Trophoblast cell (in vitro differentiated cells and primary cell): ENCODE measurements around the gene NEBL.
"Not testable (repeated sequence)": the region's sequence is repeated elsewhere in the genome, so short reads cannot be mapped to it uniquely, and the experiment has no call there.

ENCODE experiments used
- DNase-seq, 2 donors: peaks; one replicate each; pipeline ENCODE4 v3.0.0-alpha.2; 2016
- H2AFZ ChIP-seq: 2 replicates; pipeline ENCODE4 v1.6.1; 2013; ENCODE audit warnings: low read length, moderate library complexity, mild to moderate bottlenecking; ENCODE audit not compliant: insufficient read depth, poor library complexity
- H2AK5ac ChIP-seq: 2 replicates; pipeline ENCODE4 v1.6.1; 2013; ENCODE audit warnings: mild to moderate bottlenecking, low read length
- H2BK120ac ChIP-seq: 2 replicates; pipeline ENCODE4 v1.6.1; 2013; ENCODE audit warnings: low read length, mild to moderate bottlenecking, moderate library complexity; ENCODE audit not compliant: insufficient read depth, poor library complexity
- H2BK12ac ChIP-seq: 2 replicates; pipeline ENCODE4 v1.6.1; 2013; ENCODE audit warnings: mild to moderate bottlenecking, low read length, moderate library complexity
- H2BK5ac ChIP-seq: 2 replicates; pipeline ENCODE4 v1.6.1; 2013; ENCODE audit warnings: low read length, low read depth, moderate library complexity, mild to moderate bottlenecking; ENCODE audit not compliant: poor library complexity
- H3K14ac ChIP-seq: 2 replicates; pipeline ENCODE4 v1.6.1; 2013; ENCODE audit warnings: mild to moderate bottlenecking, low read length
- H3K18ac ChIP-seq: 2 replicates; pipeline ENCODE4 v1.6.1; 2013; ENCODE audit warnings: mild to moderate bottlenecking, low read length
- H3K23ac ChIP-seq: 2 replicates; pipeline ENCODE4 v1.6.1; 2013; ENCODE audit warnings: low read length
- H3K27ac ChIP-seq: 2 replicates; pipeline ENCODE4 v1.5.1; 2013; ENCODE audit warnings: low read depth, mild to moderate bottlenecking, inconsistent platforms, low read length, moderate library complexity
- H3K27me3 ChIP-seq: 2 replicates; pipeline ENCODE4 v1.6.1; 2013; ENCODE audit warnings: inconsistent platforms, mild to moderate bottlenecking, low read length, moderate library complexity; ENCODE audit not compliant: insufficient read depth
- H3K36me3 ChIP-seq, 2 experiments: 1 replicate in 1 of 2; 2 replicates in 1 of 2; pipeline ENCODE4 v1.6.1; 2013; ENCODE audit warnings: low read length in 2 of 2, mild to moderate bottlenecking in 2 of 2, moderate library complexity in 1 of 2; ENCODE audit not compliant: insufficient read depth in 2 of 2, control insufficient read depth in 1 of 2
- H3K4ac ChIP-seq: 2 replicates; pipeline ENCODE4 v1.6.1; 2013; ENCODE audit warnings: low read depth, mild to moderate bottlenecking, low read length, moderate library complexity
- H3K4me1 ChIP-seq, 2 experiments: 1 replicate in 1 of 2; 2 replicates in 1 of 2; pipeline ENCODE4 v1.6.1; 2013; ENCODE audit warnings: low read length in 2 of 2, mild to moderate bottlenecking in 2 of 2, moderate library complexity in 1 of 2; ENCODE audit not compliant: insufficient read depth in 2 of 2, control insufficient read depth in 1 of 2
- H3K4me2 ChIP-seq: 2 replicates; pipeline ENCODE4 v1.6.1; 2013; ENCODE audit warnings: inconsistent platforms, mild to moderate bottlenecking, low read length, moderate library complexity
- H3K4me3 ChIP-seq: 2 replicates; pipeline ENCODE4 v1.5.1; 2013; ENCODE audit warnings: mild to moderate bottlenecking, low read depth, low read length, inconsistent platforms
- H3K79me1 ChIP-seq: one replicate; pipeline ENCODE4 v1.6.1; 2013; ENCODE audit warnings: low read length
- H3K79me2 ChIP-seq: 2 replicates; pipeline ENCODE4 v1.6.1; 2013; ENCODE audit warnings: low read length, mild to moderate bottlenecking; ENCODE audit not compliant: control insufficient read depth, insufficient read depth, poor library complexity
- H3K9ac ChIP-seq: 2 replicates; pipeline ENCODE4 v1.6.1; 2013; ENCODE audit warnings: mild to moderate bottlenecking, low read length
- H3K9me3 ChIP-seq: 2 replicates; pipeline ENCODE4 v1.6.1; 2013; ENCODE audit warnings: low read depth, mild to moderate bottlenecking, control low read depth, inconsistent platforms, low read length; ENCODE audit not compliant: insufficient read depth
- H4K12ac ChIP-seq: 2 replicates; pipeline ENCODE4 v1.6.1; 2013; ENCODE audit warnings: low read depth, mild to moderate bottlenecking, low read length, moderate library complexity
- H4K8ac ChIP-seq: 2 replicates; pipeline ENCODE4 v1.6.1; 2013; ENCODE audit warnings: low read depth, mild to moderate bottlenecking, low read length, moderate library complexity
- H4K91ac ChIP-seq: one replicate; pipeline ENCODE4 v1.6.1; 2013; ENCODE audit warnings: low read depth, mild to moderate bottlenecking, low read length, moderate library complexity
- WGBS: extraction: QIAGEN DNeasy Blood & Tissue Kit; methylation state at CpG from one replicate; pipeline ENCODE4 v1.1.7; 2013; ENCODE audit warnings: missing lambda C conversion rate; ENCODE audit not compliant: insufficient read length, insufficient coverage; ENCODE audit errors: extremely low coverage; 5-methylcytosine and 5-hydroxymethylcytosine counted together

Gene NEBL

DNA sequence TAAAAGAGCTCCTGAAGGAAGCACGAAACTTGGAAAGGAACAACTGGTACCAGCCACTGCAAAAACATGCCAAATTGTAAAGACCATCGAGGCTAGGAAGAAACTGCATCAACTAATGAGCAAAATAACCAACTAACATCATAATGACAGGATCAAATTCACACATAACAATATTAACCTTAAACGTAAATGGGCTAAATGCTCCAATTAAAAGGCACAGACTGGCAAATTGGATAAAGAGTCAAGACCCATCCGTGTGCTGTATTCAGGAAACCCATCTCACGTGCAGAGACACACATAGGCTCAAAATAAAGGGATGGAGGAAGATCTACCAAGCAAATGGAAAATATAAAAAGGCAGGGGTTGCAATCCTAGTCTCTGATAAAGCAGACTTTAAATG is 42.3 kb upstream of the NEBL start:
- H2AFZ ChIP-seq, H3K9me3 ChIP-seq, H3K23ac ChIP-seq, H3K4me1 ChIP-seq, H2BK120ac ChIP-seq, H3K4me3 ChIP-seq, H3K79me2 ChIP-seq, H3K9ac ChIP-seq, H2BK5ac ChIP-seq, DNase-seq, H3K27me3 ChIP-seq, H4K8ac ChIP-seq, H2AK5ac ChIP-seq, H3K36me3 ChIP-seq, H3K27ac ChIP-seq, H3K4me2 ChIP-seq, H3K4ac ChIP-seq, H3K79me1 ChIP-seq, H4K91ac ChIP-seq, H2BK12ac ChIP-seq, H3K18ac ChIP-seq, H4K12ac ChIP-seq, H3K14ac ChIP-seq: not testable (repeated sequence)
- WGBS = no CpG with 5 or more reads among the region's 5 CpGs

DNA sequence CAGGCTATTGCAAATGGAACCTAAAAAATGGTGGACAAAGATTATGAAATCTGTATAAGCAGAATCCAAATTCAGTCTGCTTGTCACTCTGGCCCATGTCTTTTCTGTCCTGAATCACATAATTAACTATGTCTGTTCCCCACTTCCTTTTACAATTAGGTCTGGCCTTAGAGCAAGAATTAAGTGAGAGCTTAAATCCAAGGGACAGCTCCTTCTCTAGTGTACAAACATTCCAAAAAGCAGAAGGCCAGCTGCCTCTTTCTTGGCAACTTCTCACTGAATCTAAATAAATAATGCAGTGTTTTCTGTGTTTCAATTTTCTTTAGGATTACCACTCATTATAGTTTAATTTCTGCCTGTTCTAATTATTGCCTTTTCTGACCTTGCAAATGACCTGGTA is 39.3 kb upstream of the NEBL start:
- Histone ChIP-seq H2BK12ac (no peak overlapping the region), H2BK120ac (no peak overlapping the region), H3K9me3 (no peaks in the 10 kb centered on the region), H3K79me2 (no peaks in the 10 kb centered on the region), H4K12ac (no peak overlapping the region), H3K14ac (no peak overlapping the region), H3K23ac (no peak overlapping the region), H2AFZ (no peak overlapping the region), H3K4me1 (no peaks in the 10 kb centered on the region), H4K8ac (no peak overlapping the region), H3K4me3 (no peak overlapping the region), H3K79me1 (no peaks in the 10 kb centered on the region), H3K27me3 (no peaks in the 10 kb centered on the region), H2BK5ac (no peak overlapping the region), H4K91ac (no peak overlapping the region), H3K4ac (no peak overlapping the region), H3K27ac (no peak overlapping the region), H3K9ac (no peak overlapping the region), H3K4me2 (no peak overlapping the region), H3K36me3 (no peaks in the 10 kb centered on the region), H3K18ac (no peak overlapping the region), H2AK5ac (no peak overlapping the region)
- DNase-seq = no peak

DNA sequence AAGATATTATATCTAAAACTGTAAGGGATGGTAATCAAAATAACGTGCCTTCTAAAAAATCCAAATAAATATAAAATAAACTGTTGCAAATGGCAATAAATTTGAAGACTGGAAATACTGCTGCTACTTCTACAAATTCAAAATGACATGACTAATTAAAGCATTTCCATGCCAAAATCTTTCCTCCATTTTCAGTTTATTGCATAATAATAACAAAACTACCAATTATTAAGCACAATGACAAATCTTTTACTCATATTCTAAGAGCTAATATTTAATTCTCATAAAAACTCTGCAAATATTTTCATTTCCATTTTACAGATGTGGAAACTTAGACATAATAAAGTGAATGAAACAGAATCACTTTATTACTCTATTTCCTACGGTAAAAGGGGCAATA is 38.8 kb upstream of the NEBL start:
- Histone ChIP-seq H3K4me1 (no peaks in the 10 kb centered on the region), H2AFZ (no peak overlapping the region), H3K36me3 (no peaks in the 10 kb centered on the region), H2BK12ac (no peak overlapping the region), H3K4ac (no peak overlapping the region), H3K18ac (no peak overlapping the region), H4K91ac (no peak overlapping the region), H3K14ac (no peak overlapping the region), H3K27ac (no peak overlapping the region), H3K27me3 (no peaks in the 10 kb centered on the region), H2BK5ac (no peak overlapping the region), H3K23ac (no peak overlapping the region), H3K9me3 (no peaks in the 10 kb centered on the region), H4K12ac (no peak overlapping the region), H3K4me3 (no peak overlapping the region), H3K4me2 (no peak overlapping the region), H3K79me2 (no peaks in the 10 kb centered on the region), H2AK5ac (no peak overlapping the region), H3K79me1 (no peaks in the 10 kb centered on the region), H3K9ac (no peak overlapping the region), H4K8ac (no peak overlapping the region), H2BK120ac (no peak overlapping the region)
- no peak for DNase-seq
- no CpG with 5 or more reads among the region's 2 CpGs for WGBS

DNA sequence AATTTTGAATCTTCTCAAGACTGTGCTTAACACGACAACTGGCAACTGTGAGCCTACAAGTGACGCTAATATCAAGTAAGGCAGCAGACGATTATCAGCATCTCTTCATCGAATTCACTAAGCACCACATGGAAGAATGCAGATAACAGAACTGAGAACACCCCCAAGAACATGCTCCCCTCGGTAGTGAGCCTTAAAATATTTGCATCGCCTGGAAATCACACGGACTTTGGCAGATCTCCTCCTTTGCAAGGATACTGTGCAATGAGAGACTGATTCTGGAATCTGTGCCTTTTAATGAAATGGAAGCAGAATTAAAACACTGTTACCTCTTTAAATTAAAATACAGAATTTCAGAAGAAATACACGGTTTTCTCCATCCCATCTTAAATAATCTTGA is 38.2 kb upstream of the NEBL start:
- Histone ChIP-seq H4K12ac (no peak overlapping the region), H3K79me1 (no peaks in the 10 kb centered on the region), H3K4me1 (no peaks in the 10 kb centered on the region), H3K27me3 (no peaks in the 10 kb centered on the region), H3K9me3 (no peaks in the 10 kb centered on the region), H3K4ac (no peak overlapping the region), H3K4me2 (no peak overlapping the region), H4K91ac (no peak overlapping the region), H3K9ac (no peak overlapping the region), H3K4me3 (no peak overlapping the region), H3K27ac (no peak overlapping the region), H4K8ac (no peak overlapping the region), H2AK5ac (no peak overlapping the region), H2BK120ac (no peak overlapping the region), H3K36me3 (no peaks in the 10 kb centered on the region), H2BK12ac (no peak overlapping the region), H2BK5ac (no peak overlapping the region), H3K18ac (no peak overlapping the region), H3K23ac (no peak overlapping the region), H3K14ac (no peak overlapping the region), H3K79me2 (no peaks in the 10 kb centered on the region), H2AFZ (no peak overlapping the region)
- no peak for DNase-seq
- no CpG with 5 or more reads among the region's 8 CpGs for WGBS

DNA sequence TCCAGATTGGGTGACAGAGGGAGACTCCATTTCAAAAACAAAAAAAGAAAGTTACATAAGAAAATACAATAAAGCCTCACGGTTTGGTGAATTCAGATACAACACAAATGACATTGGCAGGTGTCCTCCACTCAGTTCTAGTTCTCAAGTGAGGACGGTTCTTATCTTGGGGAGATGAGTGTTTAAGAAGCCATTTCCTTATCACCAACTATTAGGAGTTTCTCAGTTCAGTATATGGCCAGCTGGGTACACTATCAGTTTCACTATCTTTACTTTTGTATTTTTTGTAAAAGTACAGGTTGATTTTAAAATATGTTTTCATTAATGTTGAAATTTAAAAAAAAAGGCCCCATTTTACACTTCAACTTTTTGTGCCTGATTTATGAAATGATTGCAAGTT is 36.6 kb upstream of the NEBL start:
- no peak overlapping the region for H2BK12ac ChIP-seq
- H2AFZ ChIP-seq = no peak overlapping the region
- H2AK5ac ChIP-seq = no peak overlapping the region
- H4K91ac ChIP-seq = no peak overlapping the region
- H3K4me1 ChIP-seq = no peaks in the 10 kb centered on the region
- H3K79me2 ChIP-seq = no peaks in the 10 kb centered on the region
- H3K18ac ChIP-seq = no peak overlapping the region
- no peaks in the 10 kb centered on the region for H3K36me3 ChIP-seq
- H3K9me3 ChIP-seq = no peaks in the 10 kb centered on the region
- no peak overlapping the region for H2BK5ac ChIP-seq
- WGBS = no CpG with 5 or more reads among the region's 2 CpGs
- no peak overlapping the region for H3K4me2 ChIP-seq
- no peak overlapping the region for H2BK120ac ChIP-seq
- no peak overlapping the region for H3K23ac ChIP-seq
- H3K4ac ChIP-seq = no peak overlapping the region
- no peak overlapping the region for H4K8ac ChIP-seq
- H3K27me3 ChIP-seq = no peaks in the 10 kb centered on the region
- DNase-seq = no peak
- no peaks in the 10 kb centered on the region for H3K79me1 ChIP-seq
- H3K9ac ChIP-seq = no peak overlapping the region
- H4K12ac ChIP-seq = no peak overlapping the region
- no peak overlapping the region for H3K27ac ChIP-seq
- H3K4me3 ChIP-seq = no peak overlapping the region
- H3K14ac ChIP-seq = no peak overlapping the region
